Stimulated activated naive CD8-positive, alpha-beta T cell treated with anti-CD3 and anti-CD28 coated beads, Interleukin-15, amount 100 ng/mL, for 72 hours (primary cell): ENCODE data around the gene SPDYE6.
"Not testable (repeated sequence)": the region's sequence is repeated elsewhere in the genome, so short reads cannot be mapped to it uniquely, and the experiment has no call there.

ENCODE experiments used
- ATAC-seq: fragments of 150-1000 bp; cut with Tn5 transposase; 2 replicates; pipeline ENCODE4 v1.10.0; 2021; ENCODE audit warnings: mild to moderate bottlenecking, moderate library complexity
- DNase-seq, 2 donors: peaks; one replicate each; pipeline ENCODE4 v3.0.0; 2021 to 2022
- H3K27ac Mint-ChIP-seq, 2 donors: one replicate each; pipeline ENCODE4 v1.8.0; 2022; ENCODE audit warnings: mild to moderate bottlenecking in 2 of 2, mixed read lengths in 2 of 2, moderate library complexity in 2 of 2
- H3K27me3 Mint-ChIP-seq: one replicate; pipeline ENCODE4 v1.8.0; 2022; ENCODE audit warnings: mixed read lengths
- H3K4me1 Mint-ChIP-seq: one replicate; pipeline ENCODE4 v1.8.0; 2022; ENCODE audit warnings: mild to moderate bottlenecking, mixed read lengths
- H3K4me3 Mint-ChIP-seq, 2 donors: one replicate each; pipeline ENCODE4 v1.8.0; 2022; ENCODE audit warnings: mild to moderate bottlenecking in 2 of 2, mixed read lengths in 2 of 2, moderate library complexity in 1 of 2
- H3K9me3 Mint-ChIP-seq, 2 donors: one replicate each; pipeline ENCODE4 v1.8.0; 2022; ENCODE audit warnings: mixed read lengths in 2 of 2

SPDYE6 gene

DNA sequence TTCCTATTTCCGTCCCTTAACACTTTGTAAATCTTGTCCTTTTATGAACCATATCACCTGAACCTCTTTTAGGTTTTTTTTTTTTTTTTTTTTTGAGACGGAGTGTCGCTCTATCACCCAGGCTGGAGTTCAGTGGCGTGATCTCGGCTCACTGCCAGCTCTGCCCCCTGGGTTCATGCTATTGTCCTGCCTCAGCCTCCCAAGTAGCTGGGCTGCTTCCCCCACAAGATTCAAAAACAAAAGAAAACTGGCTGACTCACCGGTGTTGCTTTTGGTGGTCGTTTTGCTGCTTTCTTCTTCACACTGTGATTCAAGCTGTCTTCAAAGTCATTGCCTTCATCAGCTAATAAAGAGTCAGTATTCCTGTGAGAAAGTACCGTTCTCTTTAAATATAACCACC lies 24.6 kb upstream of the SPDYE6 start:
- not testable (repeated sequence) for DNase-seq, H3K27ac Mint-ChIP-seq, ATAC-seq, H3K9me3 Mint-ChIP-seq, H3K4me3 Mint-ChIP-seq, H3K27me3 Mint-ChIP-seq, H3K4me1 Mint-ChIP-seq

DNA sequence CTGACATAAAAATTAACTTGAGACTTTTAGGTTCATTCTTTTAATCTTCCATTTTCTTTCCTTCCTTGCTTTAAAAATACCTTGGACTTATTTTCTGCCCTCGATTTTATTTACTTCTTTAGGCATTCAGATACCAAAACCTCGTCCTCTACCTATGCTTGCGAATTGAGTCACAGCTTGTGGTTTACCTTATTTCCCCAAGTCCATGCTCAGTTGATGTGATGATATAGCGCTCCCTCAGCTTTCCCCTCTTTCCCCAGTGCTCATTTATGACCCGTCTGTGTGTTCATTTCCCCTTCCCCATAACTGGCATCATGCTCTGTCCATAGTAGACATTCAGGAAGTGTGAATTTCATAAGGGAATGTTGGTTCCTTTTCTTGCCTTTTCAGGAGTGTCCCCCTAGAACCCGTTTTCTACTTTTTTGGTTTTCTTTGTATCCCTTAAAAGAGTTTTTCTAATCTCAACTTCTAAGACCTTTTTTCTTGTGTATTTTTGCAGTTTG lies 20.8 kb upstream of the SPDYE6 start:
- DNase-seq (no peak), ATAC-seq (no peak)
- Mint-ChIP-seq H3K9me3 (no peaks in the 10 kb centered on the region), H3K27ac (peak overlapping the region in 1 of 2 donors; percentile 41), H3K4me3 (no peak overlapping the region), H3K27me3 (no peaks in the 10 kb centered on the region), H3K4me1 (peaks cover 4% of the 10 kb centered on the region)

DNA sequence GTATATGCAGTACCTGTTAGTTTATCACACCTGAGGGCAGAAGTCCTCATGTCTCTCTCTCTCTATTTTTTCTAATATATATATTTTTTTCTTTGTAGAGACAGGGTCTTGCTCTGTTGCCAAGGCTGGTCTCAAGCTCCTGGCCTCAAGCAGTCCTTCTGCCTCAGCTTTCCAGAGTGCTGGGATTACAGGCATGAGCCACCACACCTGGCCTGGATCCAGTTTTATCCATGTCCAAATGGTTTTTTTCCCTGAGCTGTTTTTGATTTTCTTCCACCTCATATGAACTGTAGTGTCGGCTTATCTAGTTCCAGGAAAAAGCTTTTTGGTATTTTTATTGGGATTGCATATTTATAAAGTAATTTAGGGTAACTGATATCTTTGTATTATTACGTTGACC lies 16.6 kb upstream of the SPDYE6 start:
- H3K4me3 Mint-ChIP-seq, ATAC-seq, DNase-seq, H3K27me3 Mint-ChIP-seq, H3K9me3 Mint-ChIP-seq, H3K27ac Mint-ChIP-seq: not testable (repeated sequence)
- H3K4me1 Mint-ChIP-seq: peaks cover 20% of the 10 kb centered on the region

GRCh38 chr7:102370038-102370437 lies 13.8 kb upstream of the SPDYE6 start:
- ATAC-seq, H3K4me3 Mint-ChIP-seq, H3K9me3 Mint-ChIP-seq, DNase-seq, H3K27ac Mint-ChIP-seq, H3K27me3 Mint-ChIP-seq: not testable (repeated sequence)
- peaks cover 25% of the 10 kb centered on the region for H3K4me1 Mint-ChIP-seq

- peak overlapping the region; percentile 35 to 85 for H3K4me3 Mint-ChIP-seq
- ATAC-seq: not testable (repeated sequence)
Measured at GRCh38 chr7:102365390-102365789, 9.1 kb upstream of the SPDYE6 start.

GRCh38 chr7:102364394-102364886 lies 8.2 kb upstream of the SPDYE6 start:
- Mint-ChIP-seq H3K4me1 (peaks cover 19% of the 10 kb centered on the region), H3K4me3 (peak overlapping the region; percentile 85 to 94), H3K27ac (peak overlapping the region; percentile 81 to 93)
- H3K27me3 Mint-ChIP-seq, H3K9me3 Mint-ChIP-seq, ATAC-seq: not testable (repeated sequence)
- DNase-seq: peak in 1 of 2 donors; percentile 11

More at GRCh38 chr7:102365390-102365789, 9.1 kb upstream of the SPDYE6 start:
- not testable (repeated sequence) for DNase-seq, H3K27ac Mint-ChIP-seq, H3K27me3 Mint-ChIP-seq, H3K9me3 Mint-ChIP-seq
- H3K4me1 Mint-ChIP-seq: peaks cover 24% of the 10 kb centered on the region

DNA sequence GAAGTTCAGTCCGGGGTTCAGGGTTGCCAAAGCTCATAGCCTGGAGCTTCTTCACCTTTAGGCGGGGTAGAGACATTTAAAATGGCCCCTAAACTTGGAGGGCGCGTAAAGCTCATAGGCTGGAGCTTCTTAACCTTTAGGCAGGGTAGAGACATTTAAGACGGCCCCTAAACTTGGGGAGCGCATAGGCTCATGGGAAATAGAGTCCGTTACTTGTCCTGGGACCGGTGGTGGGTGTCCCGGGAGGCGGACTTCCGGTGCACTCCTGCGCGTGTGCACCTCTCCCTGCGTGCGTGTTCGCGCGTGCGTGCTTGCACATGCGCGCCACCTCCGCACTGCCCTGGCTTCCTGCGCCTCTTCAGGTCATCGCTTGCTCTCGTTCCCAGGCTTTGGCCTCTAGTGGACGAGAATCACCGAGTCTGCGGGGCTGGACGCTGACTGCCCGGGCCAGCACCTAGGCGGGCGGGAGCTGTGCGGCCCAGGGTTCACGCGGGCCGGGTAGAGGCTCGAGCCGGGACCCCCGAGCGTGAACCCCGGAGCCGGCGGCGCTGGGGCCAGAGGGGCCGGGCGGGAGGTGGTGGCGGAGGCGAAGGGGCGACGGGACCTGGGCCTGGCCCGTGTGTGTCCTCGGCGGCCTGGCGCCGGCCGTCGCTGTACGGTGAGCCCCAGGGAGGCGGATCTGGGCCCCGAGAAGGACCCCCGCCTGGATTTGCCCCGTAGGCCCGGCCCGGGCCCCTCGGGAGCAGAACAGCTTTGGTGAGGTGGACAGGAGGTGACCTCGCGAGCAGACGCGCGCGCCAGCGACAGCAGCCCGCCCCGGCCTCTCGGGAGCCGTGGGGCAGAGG lies 7.5 kb upstream of the SPDYE6 start:
- ATAC-seq: peak; percentile 100
- H3K27me3 Mint-ChIP-seq, H3K9me3 Mint-ChIP-seq: not testable (repeated sequence)
- Mint-ChIP-seq H3K27ac (peak overlapping the region; percentile 85 to 93), H3K4me3 (peak overlapping the region; percentile 85 to 94), H3K4me1 (peaks cover 19% of the 10 kb centered on the region)
- DNase-seq: peak; percentile 90 to 97

GRCh38 chr7:102346983-102347382 lies 9.3 kb downstream of the SPDYE6 start:
- H3K27me3 Mint-ChIP-seq, DNase-seq, H3K4me3 Mint-ChIP-seq, H3K4me1 Mint-ChIP-seq, ATAC-seq, H3K27ac Mint-ChIP-seq, H3K9me3 Mint-ChIP-seq: not testable (repeated sequence)

GRCh38 chr7:102340599-102341368 lies 15.5 kb downstream of the SPDYE6 start:
- H3K4me1 Mint-ChIP-seq, DNase-seq, H3K9me3 Mint-ChIP-seq, ATAC-seq, H3K27me3 Mint-ChIP-seq, H3K4me3 Mint-ChIP-seq, H3K27ac Mint-ChIP-seq: not testable (repeated sequence)

DNA sequence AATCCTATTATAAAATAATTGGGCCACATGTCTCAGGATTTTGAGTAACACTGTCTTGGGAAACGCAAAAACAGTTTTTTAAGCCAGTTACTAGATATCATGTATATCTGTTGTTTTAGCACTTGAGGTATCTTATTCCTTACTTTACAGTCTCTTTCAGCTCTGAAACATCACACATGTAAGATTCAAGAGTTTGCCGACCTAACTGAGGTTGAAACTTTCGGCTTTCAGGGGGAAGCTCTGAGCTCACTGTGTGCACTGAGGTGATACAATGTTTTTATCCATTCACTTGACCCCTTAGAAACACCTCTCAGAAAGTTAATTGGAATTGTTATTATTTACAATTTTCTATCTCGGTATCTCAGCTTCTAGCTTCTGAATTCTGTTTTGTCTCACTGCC lies 18.8 kb downstream of the SPDYE6 start:
- not testable (repeated sequence) for ATAC-seq, DNase-seq, H3K9me3 Mint-ChIP-seq, H3K27ac Mint-ChIP-seq, H3K27me3 Mint-ChIP-seq, H3K4me3 Mint-ChIP-seq, H3K4me1 Mint-ChIP-seq

DNA sequence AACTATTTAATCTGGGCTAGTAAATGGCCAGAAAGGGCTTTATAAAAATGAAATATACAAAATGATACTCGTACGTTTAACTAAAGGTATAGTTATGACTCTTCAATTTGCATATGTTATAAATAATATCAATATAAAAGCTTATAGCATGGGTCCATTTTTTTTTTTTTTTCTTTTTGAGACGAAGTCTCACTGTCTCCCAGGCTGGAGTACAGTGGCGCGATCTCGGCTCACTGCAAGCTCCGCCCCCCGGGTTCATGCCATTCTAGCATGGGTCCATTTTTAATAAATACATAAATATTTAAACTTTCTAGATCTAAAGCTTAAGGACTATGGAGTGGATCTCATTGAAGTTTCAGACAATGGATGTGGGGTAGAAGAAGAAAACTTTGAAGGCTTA lies 19.2 kb downstream of the SPDYE6 start:
- not testable (repeated sequence) for H3K9me3 Mint-ChIP-seq, H3K27ac Mint-ChIP-seq, H3K4me3 Mint-ChIP-seq, DNase-seq, H3K4me1 Mint-ChIP-seq, H3K27me3 Mint-ChIP-seq, ATAC-seq

DNA sequence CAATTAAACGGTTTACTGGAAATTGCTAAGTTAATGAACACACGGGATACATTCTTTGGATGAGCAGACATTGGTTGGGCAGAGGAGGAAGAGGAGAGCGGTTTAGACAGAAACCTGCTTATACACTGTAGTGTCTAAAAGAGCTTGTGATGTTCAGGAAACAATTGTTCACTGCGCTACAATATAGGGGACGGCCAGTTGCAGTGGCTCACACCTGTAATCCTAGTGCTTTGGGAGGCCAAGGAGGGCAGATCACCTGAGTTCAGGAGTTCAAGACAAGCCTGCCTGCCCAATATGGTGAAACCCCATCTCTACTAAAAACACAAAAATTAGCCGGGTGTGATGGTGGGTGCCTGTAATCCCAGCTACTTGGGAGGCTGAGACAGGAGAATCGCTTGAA lies 20.7 kb downstream of the SPDYE6 start:
- not testable (repeated sequence) for H3K27ac Mint-ChIP-seq, H3K4me1 Mint-ChIP-seq, H3K4me3 Mint-ChIP-seq, H3K9me3 Mint-ChIP-seq, ATAC-seq, H3K27me3 Mint-ChIP-seq, DNase-seq

DNA sequence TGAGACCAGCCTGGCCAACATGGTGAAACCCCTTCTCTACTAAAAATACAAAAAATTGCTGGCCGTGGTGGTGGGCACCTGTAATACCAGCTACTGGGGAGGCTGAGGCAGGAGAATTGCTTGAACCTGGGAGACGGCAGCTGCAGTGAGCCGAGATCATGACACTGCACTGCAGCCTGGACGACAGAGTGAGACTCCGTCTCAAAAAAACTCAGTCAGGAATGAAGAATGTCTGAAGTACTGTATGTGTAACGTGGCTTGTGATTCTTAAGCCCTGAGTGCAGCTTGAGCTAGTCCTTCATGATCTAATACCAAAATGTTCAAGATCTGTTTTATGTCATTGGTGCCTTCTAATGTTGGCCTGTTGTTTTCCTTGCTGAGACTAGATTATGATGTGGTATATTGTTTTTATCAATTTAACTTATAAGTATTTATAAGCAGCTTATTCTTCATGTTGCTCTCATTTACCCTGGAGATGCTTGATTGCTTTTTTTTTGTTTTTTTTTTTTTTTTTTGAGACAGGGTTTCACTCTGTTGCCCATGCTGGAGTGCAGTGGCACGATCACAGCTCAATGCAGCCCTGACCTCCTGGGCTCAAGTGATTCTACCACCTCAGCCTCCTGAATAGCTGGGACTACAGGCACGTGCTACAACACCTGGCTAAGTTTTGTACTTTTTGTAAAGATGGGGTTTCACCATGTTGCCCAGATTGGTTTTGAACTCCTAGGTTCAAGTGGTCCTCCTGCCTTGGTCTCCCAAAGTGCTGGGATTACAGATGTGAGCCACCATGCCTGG lies 25.4 kb downstream of the SPDYE6 start:
- H3K4me3 Mint-ChIP-seq, ATAC-seq, H3K27ac Mint-ChIP-seq, H3K9me3 Mint-ChIP-seq, DNase-seq, H3K4me1 Mint-ChIP-seq: not testable (repeated sequence)
- H3K27me3 Mint-ChIP-seq: peaks cover 25% of the 10 kb centered on the region

- not testable (repeated sequence) for ATAC-seq, H3K4me1 Mint-ChIP-seq, H3K27ac Mint-ChIP-seq, H3K9me3 Mint-ChIP-seq, DNase-seq, H3K4me3 Mint-ChIP-seq
- peaks cover 25% of the 10 kb centered on the region for H3K27me3 Mint-ChIP-seq
Measured at GRCh38 chr7:102329366-102329765, 26.9 kb downstream of the SPDYE6 start.

GRCh38 chr7:102328863-102329262 lies 27.4 kb downstream of the SPDYE6 start:
- DNase-seq, H3K4me3 Mint-ChIP-seq, H3K9me3 Mint-ChIP-seq, H3K4me1 Mint-ChIP-seq, ATAC-seq, H3K27ac Mint-ChIP-seq: not testable (repeated sequence)
- H3K27me3 Mint-ChIP-seq: peaks cover 25% of the 10 kb centered on the region
